Left cardiac atrium (tissue), 4 donors: Measurements from ENCODE around the gene TIMELESS. TPM values are rescaled to one million over a fixed set of nuclear protein-coding genes. Genes with fewer than 3 reads are reported as not detected.
A peak's percentile ranks its signal among the peaks of the same experiment; 100 is the strongest.
"Not testable (repeated sequence)": the region's sequence is repeated elsewhere in the genome, so short reads cannot be mapped to it uniquely, and the experiment has no call there.

ENCODE experiments used
- ATAC-seq, 2 donors: fragments of 200-7000 bp; cut with Tn5 transposase; one replicate each; pipeline ENCODE4 v1.9.1; 2020; ENCODE audit warnings: mild to moderate bottlenecking in 2 of 2, moderate library complexity in 2 of 2
- DNase-seq: peaks from one replicate; pipeline ENCODE4 v3.0.0-alpha.2; 2020
- intact Hi-C, 2 donors: fragments of 100-400 bp; cut with DNase I; formaldehyde crosslinking; loops; one replicate each; pipeline versions ENCODE4 v1.14.1 to v1.15.1; 2022 to 2023
- total RNA-seq, 2 donors: library from RNA; stranded (reverse); fragmentation: NEBNext Ultra II Directional; extraction: Animal tissue kit (Norgen Biotek cat#: 25700); gene quantifications; one replicate each; pipeline ENCODE4 v1.2.1, GENCODE V29; 2021
- donor health status: DM: no; HTN: yes; CAD: no.
- donor health status: DM: no; HTN: yes; CAD: no; lungs with severe emphysema.
- donor health status: DM: yes; HTN: yes; CAD: no.
- donor health status: Dilated cardiomyopathy.

TIMELESS gene
- total RNA-seq, 2 donors from 2014 or later = 3.3 to 4.0 TPM

DNA sequence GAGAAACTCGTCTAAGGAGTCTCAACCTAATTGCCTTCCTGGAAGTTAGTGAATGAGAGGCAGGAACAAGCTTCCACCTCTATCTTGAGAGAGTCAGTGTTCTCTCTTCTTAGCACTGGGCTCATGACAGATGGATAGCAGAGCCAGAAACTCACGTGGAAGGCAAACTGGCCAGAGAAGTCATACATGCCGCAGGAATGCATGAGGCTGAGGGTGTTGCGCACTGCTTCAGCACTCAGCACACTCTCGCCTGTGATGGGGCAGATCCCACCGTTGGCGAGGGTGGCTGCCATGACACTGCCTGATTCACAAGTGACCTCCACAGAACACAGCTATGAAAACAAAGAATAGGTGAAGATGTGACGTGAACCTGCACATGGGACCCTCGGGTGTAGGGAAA, 25.2 kb upstream of the TIMELESS start:
- DNase-seq (no peak), ATAC-seq (no peak)
- intact Hi-C loops = no loop called here

DNA sequence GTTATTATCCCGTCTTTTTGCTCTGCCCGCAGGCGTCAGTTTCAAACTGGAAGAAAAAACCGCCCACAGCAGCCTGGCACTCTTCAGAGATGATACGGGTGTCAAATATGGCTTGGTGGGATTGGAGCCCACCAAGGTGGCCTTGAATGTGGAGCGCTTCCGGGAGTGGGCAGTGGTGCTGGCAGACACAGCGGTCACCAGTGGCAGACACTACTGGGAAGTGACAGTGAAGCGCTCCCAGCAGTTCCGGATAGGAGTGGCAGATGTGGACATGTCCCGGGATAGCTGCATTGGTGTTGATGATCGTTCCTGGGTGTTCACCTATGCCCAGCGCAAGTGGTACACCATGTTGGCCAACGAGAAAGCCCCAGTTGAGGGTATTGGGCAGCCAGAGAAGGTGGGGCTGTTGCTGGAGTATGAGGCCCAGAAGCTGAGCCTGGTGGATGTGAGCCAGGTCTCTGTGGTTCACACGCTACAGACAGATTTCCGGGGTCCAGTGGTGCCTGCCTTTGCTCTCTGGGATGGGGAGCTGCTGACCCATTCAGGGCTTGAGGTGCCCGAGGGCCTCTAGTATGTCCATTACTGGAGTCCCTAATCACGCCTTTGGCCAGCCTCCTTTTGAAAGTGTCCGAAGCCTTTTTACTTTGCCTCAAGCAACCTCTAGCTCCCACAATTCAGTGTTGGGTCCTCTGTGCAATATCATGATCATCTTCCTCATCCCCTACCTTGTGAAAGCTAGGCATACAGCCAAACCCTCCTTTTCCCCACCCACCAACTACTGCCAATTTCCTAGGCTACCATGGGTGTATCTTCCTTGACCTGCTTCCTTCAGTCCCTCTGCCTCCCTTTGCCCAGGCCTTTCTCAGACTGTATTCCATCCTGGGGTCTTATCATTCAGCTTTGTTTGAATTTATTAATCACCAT, 20.0 kb upstream of the TIMELESS start:
- intact Hi-C loops = loop anchor here in 1 of 2 donors (5.0 kb wide), 1 partner anchor 277 kb away; no protein-coding TSS in a partner anchor
- peak; percentile 60 for DNase-seq
- ATAC-seq = peak; percentile 52 to 60

DNA sequence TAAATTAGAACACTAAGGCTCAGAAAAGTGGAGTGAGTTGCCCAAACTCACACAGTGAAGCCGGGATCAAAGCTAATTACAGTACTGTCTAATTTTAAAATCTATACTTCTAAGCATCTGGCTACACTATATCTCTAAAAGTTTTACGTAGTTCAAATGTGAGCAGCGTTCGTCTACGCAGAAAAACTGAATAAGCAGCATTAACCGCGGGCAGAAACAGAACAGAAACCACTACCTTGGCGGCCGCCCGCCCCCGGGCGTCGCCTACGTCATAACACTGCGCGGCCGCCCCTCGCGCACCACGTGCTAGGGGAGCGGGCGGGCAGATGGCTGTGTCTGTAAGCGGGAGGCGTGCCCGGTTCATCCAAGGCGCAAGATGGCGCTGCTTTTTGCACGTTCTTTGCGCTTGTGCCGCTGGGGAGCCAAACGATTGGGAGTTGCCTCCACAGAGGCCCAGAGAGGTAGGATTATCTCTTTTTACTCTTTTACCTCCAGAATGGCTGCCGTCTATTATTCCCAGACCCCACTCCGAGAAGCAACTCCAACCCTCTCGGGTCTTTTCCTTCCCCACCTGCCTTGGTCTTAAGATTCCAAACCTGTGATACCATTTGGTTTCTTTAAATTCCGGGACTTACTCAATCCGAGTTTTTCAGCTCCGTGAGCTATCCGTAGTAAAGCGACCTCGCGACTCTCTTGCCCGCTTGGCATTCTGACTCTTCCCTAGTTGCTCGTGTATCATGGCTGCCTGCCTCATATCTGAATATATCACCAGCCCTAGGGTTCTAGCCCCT, 19.2 kb upstream of the TIMELESS start, which contains the start of gene SPRYD4:
Gene SPRYD4, plus strand, starts transcription at position 363 of the 791 bp plus-strand sequence. Its CDS starts 14 bp downstream, at position 377.
- ATAC-seq = peak; percentile 98 to 99
- peak; percentile 95 for DNase-seq
- intact Hi-C loops = loop anchor here in 1 of 2 donors (5.0 kb wide), 1 partner anchor 276 kb away; no protein-coding TSS in a partner anchor

DNA sequence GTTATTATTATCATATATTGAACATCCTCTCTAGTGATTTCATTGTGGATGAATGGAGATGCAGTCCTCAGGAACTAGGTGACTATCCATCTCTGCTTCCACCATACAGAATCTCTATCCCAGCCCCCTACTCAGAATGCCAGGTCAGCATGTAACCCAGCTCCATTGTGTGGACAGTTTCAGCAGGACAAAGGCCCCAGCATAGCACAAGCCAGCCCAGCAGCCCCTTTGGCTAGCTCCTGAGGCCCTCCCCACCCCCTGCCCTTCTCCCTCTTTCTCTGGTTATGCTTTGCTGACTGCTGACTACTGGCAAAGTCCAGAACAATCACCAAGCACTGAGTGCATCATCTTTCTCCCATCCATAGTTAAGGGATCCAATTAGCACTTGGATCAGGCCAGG, 13.3 kb upstream of the TIMELESS start:
- intact Hi-C loops = loop anchor here in 1 of 2 donors (5.0 kb wide), 1 partner anchor 105 kb away; no protein-coding TSS in a partner anchor
- ATAC-seq (no peak), DNase-seq (no peak)

DNA sequence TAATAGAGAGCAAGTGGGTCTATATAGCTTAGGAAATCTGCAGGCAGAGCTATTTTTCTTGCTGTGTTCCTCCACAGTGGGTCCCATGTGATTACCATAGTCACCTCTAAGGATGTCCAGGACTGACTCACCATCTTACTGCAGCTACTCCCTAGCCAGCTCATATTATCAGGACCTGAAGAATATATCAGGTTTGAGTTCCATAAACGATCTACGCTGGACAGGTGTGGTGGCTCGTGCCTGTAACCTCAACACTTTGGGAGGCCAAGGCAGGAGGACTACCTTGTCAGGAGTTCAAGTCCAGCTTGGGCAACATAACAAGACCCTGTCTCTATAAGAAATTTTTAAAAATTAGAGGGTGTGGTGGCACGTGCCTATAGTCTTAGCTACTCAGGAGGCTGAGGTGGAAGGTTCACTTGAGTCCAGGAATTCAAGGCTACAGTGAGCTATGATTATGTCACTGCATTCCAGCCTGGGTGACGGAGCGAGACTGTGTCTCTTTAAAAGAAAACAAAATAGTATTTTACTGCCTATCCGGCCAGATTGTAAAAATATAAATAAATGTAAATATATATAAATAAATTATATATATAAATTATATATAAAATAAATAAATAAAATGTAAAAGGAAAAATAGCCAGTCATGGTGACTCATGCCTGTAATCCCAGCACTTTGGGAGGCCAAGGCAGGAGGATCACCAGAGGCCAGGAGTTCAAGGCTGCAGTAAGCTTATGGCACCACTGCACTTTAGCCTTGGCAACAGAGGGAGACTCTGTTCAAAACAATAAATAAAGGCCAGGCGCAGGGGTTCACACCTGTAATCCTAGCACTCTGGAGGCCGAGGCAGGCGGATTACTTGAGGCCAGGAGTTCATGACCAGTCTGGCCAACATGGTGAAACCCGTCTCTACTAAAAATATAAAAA, 12.3 kb upstream of the TIMELESS start:
- intact Hi-C loops = loop anchor here in 1 of 2 donors (5.0 kb wide), 1 partner anchor 104 kb away; no protein-coding TSS in a partner anchor
- ATAC-seq (no peak), DNase-seq (no peak)

DNA sequence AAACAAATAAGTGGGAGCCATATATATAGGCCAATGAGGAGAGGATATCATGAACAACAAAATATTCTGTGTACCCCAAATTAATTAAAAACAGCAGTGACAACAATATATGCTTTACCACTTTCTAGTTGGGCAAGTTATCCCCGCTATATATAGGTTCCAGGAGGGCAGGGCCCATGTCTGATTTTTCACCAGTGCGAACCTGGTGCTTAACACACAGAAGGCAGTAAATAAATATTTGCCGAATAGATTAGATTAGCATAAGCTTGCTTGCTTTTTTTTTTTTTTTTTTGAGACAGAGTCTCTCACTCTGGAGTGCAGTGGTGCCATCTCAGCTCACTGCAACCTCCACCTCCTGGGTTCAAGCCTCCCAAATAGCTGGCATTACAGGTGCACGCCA, 8.6 kb upstream of the TIMELESS start:
- intact Hi-C loops = loop anchor here in 1 of 2 donors (10.0 kb wide), 1 partner anchor 123 kb away; the partner anchor contains the start of genes IL23A and PAN2
- no peak for DNase-seq
- no peak for ATAC-seq

DNA sequence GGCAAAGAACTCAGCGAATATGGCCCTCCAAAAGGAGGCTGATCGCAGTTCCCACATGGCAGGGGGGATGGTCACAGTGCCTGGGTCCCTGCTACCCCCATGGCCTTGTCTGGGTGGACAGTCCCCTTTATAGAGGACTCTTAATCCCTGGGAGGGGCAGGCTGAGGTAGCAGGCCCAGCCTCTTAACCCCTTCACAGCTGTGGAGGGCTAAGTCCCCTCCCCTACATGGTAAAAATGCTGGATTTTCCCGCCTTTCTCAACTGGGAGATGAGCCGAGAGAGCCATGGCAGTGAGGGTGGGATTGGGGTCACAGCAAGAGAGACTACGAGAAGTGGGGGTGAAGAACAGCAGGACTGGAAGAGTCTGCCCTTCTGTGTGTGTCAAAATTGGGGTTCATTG, 5.3 kb upstream of the TIMELESS start, which contains the start of gene MIP:
Gene MIP, minus strand, starts transcription at position 101 of the 400 bp plus-strand sequence. Its CDS starts 44 bp downstream, at position 57.
- ATAC-seq (no peak), DNase-seq (no peak)
- intact Hi-C loops = loop anchor here in 1 of 2 donors (10.0 kb wide), 1 partner anchor 120 kb away; the partner anchor contains the start of genes IL23A and PAN2

DNA sequence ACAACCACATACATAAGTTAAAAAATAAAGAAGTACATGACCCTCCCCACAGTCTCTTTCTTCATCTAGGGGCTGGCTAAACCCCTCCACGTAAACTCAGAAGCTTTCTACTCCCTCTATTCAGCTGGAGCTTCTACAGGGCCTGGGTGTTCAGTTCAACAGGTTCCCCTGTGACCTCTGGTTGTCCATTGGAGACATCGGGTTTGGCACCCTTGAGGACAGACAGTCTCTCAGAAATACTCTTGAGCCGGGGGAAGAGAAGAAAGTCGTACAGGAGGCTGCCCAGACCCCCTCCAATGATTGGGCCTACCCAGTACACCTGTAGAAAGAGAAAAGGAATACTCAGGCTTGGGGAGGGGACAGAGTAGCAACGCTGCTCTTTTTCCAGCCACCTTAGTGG, 1.9 kb upstream of the TIMELESS start:
- intact Hi-C loops = loop anchor here in 1 of 2 donors (10.0 kb wide), 1 partner anchor 116 kb away; the partner anchor contains the start of genes IL23A and PAN2

DNA sequence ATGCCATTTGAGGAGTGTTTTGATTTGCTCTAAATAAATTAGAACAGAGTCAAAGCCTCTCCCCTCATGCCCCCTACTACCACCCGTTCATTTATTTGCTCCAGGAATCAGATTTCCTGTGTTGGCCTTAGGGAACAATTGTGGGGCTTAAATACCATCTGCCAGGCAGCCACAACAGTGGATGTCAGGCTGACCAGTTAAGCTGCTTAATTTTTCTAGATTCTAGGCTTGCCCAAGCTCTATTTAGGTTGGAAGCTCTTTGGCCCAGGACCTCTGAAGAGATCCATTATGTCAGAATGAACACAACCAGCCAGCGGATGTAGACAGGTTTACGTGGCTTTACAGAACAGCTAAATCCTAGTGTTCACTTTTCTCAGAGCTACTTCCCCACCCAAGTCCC, 1.0 kb upstream of the TIMELESS start:
- no peak for ATAC-seq
- DNase-seq = no peak
- intact Hi-C loops = loop anchor here in 1 of 2 donors (10.0 kb wide), 1 partner anchor 115 kb away; the partner anchor contains the start of genes IL23A and PAN2

More for the DNA sequence above, 1.9 kb upstream of the TIMELESS start:
- DNase-seq (no peak), ATAC-seq (no peak)

DNA sequence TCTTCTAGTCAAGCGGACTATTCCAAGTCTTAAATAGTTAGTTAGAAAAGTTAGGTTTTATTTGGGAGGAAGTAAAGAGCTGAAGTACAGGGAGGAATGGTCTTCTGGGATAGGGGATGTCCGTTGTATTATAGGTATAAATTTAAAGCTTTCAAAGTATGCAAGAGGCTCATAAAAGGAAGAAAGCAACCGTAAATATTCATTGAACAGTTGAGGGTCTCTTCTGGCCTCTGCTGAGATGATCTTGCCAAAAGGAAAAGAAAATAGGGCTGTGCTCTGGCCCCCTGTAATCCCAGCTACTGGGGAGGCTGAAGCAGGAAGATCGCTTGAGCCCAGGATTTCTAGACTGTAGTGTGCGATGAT, 377 bp upstream of the TIMELESS start:
- intact Hi-C loops = no loop called here
- ATAC-seq (no peak), DNase-seq (no peak)

DNA sequence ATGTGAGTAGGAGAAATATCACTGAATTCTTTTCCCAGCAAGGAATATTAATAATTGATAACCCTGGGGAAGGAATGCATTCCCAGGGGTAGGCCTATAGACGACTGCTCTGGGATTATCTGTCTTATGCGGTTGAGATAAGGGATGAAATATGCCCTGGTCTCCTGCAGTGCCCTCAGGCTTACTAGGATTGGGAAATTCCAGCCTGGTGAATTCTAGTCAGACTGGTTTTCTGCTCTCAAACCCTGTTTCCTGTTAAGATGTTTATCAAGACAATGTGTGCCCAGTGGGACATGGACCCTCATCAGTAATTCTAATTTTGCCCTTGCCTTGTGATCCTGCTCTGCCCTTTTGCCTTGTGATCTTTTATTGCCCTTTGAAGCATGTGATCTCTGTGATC, 6.0 kb downstream of the TIMELESS start:
- ATAC-seq, DNase-seq, intact Hi-C loops: not testable (repeated sequence)

DNA sequence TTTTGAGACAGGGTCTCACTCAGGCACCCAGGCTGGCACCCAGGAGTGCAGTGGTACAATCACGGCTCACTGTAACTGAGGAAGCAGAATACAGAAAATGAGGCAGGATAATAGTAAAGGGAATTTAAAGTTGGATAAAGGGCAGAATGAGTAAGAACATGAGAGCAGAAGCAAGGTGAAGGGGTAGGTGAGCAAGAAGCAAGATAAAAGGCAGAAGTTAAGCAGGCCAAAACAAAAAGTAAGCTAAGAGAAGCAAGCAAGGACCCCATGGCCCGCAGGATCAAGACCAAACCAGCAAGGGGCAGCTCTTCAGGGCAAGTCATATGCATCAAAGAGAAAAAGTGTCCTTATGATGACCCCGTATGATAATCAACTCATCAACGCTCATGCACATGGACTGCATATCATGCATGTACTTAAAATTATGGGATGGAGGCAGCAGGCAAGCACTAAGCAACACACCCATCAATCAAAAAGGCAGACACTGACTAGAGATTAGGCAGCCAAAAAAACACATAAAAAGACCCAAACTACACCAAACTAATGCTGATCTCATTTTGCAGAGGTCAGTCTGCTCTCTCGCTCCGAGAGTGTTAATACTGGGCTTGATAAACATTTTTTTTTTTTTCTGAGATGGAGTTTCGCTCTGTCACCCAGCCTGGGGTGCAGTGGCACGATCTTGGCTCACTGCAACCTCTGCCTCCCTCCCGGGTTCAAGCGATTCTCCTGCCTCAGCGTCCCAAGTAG, 11.6 kb downstream of the TIMELESS start:
- no peak for ATAC-seq
- DNase-seq = no peak
- intact Hi-C loops = no loop called here

DNA sequence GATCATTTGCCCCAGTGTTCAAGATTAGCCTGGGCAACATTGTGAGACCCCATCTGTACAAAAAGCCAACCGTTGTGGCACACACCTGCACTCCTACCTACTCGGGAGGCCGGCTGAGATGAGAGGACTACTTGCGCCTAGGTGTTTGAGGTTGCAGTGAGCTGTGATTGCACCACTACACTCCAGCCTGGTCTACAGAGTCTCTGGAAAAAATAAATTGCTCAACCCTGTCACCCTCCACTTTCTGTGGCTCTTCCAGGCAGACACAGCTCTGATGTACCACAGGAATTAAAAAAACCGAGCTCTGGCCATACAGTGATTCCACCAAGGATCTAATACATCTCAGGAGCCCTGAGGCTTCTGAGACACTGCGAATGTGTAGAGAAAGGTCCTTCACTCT, 14.4 kb downstream of the TIMELESS start:
- ATAC-seq = no peak
- intact Hi-C loops = no loop called here

DNA sequence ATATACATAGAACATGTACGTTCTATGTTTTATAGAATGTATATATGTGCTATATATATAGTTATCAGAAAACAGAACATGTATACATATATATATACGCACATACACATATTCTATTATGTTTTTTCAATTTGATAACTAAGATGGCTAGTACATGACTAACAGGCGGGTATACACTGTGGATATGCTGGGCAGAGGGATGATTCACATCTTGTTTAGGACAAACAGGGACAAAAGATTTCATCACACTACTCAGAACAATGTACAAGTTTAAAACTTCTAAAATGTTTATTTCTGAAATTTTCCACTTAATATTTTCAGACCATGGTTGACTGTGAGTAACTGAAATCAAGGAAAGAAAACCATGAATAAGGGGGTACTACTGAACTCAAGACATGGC, 17.4 kb downstream of the TIMELESS start:
- intact Hi-C loops = no loop called here
- ATAC-seq (no peak), DNase-seq (no peak)

More for the DNA sequence above, 14.4 kb downstream of the TIMELESS start:
- DNase-seq = no peak

DNA sequence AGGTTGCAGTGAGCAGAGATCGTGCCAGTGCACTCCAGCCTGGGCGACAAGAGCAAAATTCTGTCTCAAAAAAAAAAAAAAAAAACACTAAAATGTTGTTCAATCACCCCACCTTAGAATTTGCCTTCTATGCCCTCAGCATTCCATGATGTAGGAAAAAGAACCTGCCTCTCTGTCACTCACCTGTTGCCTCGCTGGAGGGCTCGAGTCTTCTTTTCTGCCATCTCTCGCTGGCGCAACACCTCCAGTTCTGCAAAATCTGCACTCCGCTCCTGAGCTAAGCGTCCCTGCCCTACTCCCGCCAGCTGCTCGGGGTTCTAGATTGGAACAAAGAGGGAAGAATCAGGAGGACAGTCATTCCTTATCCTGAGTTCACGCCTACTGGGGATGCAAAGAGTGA, 17.9 kb downstream of the TIMELESS start:
- intact Hi-C loops = no loop called here
- ATAC-seq (no peak), DNase-seq (no peak)

DNA sequence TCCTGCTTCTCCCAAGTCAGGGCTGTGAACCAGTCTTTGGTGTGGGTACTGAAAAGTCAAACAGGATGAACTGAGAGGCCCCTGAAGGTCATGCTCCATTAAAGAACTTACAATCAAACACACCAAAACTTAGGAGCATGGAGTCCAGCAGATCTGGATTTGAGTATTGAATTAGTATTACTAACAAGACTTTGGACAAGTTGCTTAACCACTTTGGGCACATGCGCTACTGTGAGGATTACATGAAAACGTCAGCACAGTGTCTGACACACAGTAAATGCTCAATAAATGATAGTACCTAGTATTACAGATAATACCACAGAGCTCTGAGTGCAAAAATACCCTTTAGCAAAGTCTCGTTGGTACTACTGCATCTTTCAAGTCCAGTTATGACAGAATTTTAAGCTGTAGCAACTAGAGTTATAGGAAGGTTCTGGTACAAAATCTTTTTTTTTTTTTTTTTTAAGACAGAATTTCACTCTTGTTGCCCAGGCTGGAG, 23.2 kb downstream of the TIMELESS start:
- intact Hi-C loops = no loop called here

DNA sequence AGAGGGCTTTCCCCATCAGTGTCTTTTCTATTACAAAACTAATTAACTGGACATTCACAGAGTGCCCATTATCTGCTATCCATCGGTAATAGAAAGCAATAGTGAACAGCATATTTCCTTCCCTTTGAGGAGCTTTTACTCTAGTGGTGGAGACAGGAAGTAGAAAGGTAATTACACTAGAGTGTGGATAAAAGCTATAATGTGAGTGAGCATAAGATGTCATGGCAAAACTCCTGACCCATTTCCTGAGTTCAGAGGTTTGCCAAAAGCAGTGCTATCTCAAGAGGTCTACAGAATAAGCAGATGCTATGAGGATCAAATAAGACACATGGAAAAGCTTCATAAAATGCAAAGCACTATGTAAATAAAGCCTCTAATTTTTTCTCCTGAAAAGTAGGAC, 24.0 kb downstream of the TIMELESS start:
- no peak for DNase-seq
- no peak for ATAC-seq
- intact Hi-C loops = no loop called here

More for the DNA sequence above, 23.2 kb downstream of the TIMELESS start:
- ATAC-seq (no peak), DNase-seq (no peak)
